ENCODE measurements around the gene UBQLN3.

Gene UBQLN3

DNA sequence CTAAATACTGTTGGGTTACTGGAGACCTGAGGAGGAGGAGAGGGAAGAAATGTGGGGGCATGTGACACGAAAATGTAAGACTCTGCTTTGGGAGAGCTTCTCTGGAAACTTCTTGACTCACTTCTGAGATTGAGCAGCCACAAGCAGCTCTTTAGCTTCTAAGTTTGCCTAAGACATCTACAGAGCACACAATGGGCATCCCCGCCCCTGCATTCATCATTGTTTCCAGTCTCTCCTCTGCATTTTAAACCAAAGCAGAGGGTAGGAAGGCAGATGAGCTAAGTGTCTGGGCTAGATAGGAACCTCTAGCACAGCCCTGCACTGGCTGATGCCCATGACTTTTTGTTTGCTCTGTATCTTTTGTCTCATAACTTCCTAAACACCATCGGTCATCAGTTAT is 23.3 kb downstream of the UBQLN3 start:
- H3K36me3 ChIP-seq (ENCODE audit: control insufficient read depth, insufficient read depth, low read length), result no peaks in the 10 kb centered on the region
- no peak for DNase-seq
- H3K27me3 ChIP-seq (replicated peaks; ENCODE audit: control insufficient read depth, insufficient read depth, low read length, poor library complexity, severe bottlenecking), result no peaks in the 10 kb centered on the region
- no peaks in the 10 kb centered on the region for H3K9me3 ChIP-seq (ENCODE audit: control insufficient read depth, low read length)
- H3K4me3 ChIP-seq (ENCODE audit: insufficient read depth, low read depth, low read length, poor library complexity, severe bottlenecking), result no peak overlapping the region
- H3K4me1 ChIP-seq (ENCODE audit: control insufficient read depth, insufficient read depth, low read length, poor library complexity, severe bottlenecking), result no peaks in the 10 kb centered on the region
- H3K27ac ChIP-seq (ENCODE audit: insufficient read depth, low read length, poor library complexity, severe bottlenecking), result no peak overlapping the region

DNA sequence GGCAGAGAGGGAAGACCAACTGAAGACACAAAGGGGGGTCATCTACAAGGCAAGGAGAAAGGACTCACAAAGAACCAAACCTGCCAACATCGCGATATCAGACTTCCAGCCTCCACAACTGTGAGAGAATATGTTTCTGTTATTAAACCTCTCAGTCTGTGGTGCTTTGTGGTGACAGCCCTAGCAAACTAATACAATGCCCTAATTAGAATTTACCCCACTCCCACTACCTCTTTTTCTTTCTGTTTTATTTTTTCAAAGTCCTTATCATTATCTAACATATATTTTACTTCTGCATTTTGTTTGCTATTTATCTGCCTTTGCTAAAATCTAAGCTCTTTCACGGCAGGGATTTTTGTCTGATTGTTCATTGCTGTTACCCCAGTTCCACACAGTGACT is 23.8 kb downstream of the UBQLN3 start:
- no peak overlapping the region for H3K4me3 ChIP-seq (ENCODE audit: insufficient read depth, low read depth, low read length, poor library complexity, severe bottlenecking)
- H3K9me3 ChIP-seq (ENCODE audit: control insufficient read depth, low read length), result no peaks in the 10 kb centered on the region

DNA sequence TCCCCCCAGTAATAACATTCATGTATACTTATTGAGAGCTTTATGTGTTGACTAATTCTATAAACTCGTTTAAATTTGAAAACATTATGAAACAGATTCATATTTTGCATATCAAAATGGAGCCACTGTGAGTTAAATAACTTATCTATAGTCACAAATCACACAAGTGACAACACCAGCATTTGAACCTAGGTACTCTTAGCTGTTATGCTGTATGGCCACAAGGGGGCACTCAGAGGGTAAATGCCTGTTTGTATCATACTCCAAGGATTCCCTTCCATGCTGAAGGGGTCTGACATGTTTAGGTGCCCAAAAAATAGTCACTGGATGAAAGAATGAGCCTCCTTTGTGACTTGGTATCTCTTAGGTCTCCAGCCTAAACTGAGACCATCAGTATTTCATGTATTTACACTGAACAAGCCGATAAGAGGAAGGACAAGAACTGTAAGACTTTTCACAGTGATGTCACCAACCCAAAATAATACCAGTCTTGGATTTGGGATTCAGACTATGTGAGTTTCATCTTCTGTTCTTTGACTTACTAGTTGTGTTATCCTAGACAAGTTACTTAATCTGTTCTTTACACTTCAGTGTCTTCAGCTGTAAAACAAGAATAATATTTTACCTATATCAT is 33.5 kb downstream of the UBQLN3 start:
- Histone ChIP-seq H3K36me3 (ENCODE audit: control insufficient read depth, insufficient read depth, low read length) (no peaks in the 10 kb centered on the region), H3K4me1 (ENCODE audit: control insufficient read depth, insufficient read depth, low read length, poor library complexity, severe bottlenecking) (no peaks in the 10 kb centered on the region), H3K27me3 (replicated peaks; ENCODE audit: control insufficient read depth, insufficient read depth, low read length, poor library complexity, severe bottlenecking) (no peaks in the 10 kb centered on the region), H3K9me3 (ENCODE audit: control insufficient read depth, low read length) (no peaks in the 10 kb centered on the region), H3K27ac (ENCODE audit: insufficient read depth, low read length, poor library complexity, severe bottlenecking) (no peak overlapping the region), H3K4me3 (ENCODE audit: insufficient read depth, low read depth, low read length, poor library complexity, severe bottlenecking) (no peak overlapping the region)
- DNase-seq, result peak in 1 of 3 donors; percentile 22

More for the DNA sequence above, 23.8 kb downstream of the UBQLN3 start:
- Histone ChIP-seq H3K27ac (ENCODE audit: insufficient read depth, low read length, poor library complexity, severe bottlenecking) (no peak overlapping the region), H3K27me3 (replicated peaks; ENCODE audit: control insufficient read depth, insufficient read depth, low read length, poor library complexity, severe bottlenecking) (no peaks in the 10 kb centered on the region), H3K36me3 (ENCODE audit: control insufficient read depth, insufficient read depth, low read length) (no peaks in the 10 kb centered on the region), H3K4me1 (ENCODE audit: control insufficient read depth, insufficient read depth, low read length, poor library complexity, severe bottlenecking) (no peaks in the 10 kb centered on the region)
- no peak for DNase-seq

DNA sequence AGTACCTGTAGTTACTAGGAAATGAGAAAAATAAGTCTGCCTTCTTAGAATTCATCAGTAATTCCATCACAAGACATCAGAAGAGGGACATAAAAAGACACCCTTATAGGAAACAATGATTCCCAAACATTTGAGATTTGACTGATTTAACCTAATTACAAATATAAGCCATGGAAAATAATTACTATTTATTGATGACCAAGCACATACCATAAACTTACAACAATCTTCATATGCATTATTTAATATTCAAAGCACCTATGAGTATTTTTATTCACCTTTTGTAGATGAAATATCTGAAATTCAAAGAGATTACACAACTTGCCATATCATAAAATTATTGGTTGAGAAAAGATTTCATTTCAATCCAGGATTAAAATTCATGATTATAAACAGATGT is 35.8 kb downstream of the UBQLN3 start:
- Histone ChIP-seq H3K27ac (ENCODE audit: insufficient read depth, low read length, poor library complexity, severe bottlenecking) (no peak overlapping the region), H3K9me3 (ENCODE audit: control insufficient read depth, low read length) (no peaks in the 10 kb centered on the region), H3K36me3 (ENCODE audit: control insufficient read depth, insufficient read depth, low read length) (no peaks in the 10 kb centered on the region), H3K4me3 (ENCODE audit: insufficient read depth, low read depth, low read length, poor library complexity, severe bottlenecking) (no peak overlapping the region), H3K4me1 (ENCODE audit: control insufficient read depth, insufficient read depth, low read length, poor library complexity, severe bottlenecking) (no peaks in the 10 kb centered on the region), H3K27me3 (replicated peaks; ENCODE audit: control insufficient read depth, insufficient read depth, low read length, poor library complexity, severe bottlenecking) (no peaks in the 10 kb centered on the region)
- no peak for DNase-seq

DNA sequence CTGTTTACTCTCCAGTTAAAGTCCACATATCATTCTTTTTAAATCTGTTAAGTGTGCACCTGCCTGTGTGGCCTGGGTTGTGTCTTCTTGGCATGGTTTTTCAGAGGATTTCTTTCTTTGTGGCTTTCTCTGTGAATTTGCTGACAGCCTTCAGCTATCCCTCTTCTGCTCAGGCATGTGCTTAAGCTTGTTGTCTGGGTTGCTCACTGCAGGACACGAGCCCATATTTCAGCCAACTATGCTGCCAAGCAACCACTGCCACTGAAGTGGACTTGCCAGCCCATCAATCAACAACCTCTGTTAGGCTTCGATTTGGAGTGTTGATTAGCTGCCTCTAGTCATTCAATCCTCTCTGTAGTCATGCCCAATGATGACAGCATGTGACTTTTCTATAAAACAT is 42.2 kb downstream of the UBQLN3 start:
- no peak for DNase-seq

DNA sequence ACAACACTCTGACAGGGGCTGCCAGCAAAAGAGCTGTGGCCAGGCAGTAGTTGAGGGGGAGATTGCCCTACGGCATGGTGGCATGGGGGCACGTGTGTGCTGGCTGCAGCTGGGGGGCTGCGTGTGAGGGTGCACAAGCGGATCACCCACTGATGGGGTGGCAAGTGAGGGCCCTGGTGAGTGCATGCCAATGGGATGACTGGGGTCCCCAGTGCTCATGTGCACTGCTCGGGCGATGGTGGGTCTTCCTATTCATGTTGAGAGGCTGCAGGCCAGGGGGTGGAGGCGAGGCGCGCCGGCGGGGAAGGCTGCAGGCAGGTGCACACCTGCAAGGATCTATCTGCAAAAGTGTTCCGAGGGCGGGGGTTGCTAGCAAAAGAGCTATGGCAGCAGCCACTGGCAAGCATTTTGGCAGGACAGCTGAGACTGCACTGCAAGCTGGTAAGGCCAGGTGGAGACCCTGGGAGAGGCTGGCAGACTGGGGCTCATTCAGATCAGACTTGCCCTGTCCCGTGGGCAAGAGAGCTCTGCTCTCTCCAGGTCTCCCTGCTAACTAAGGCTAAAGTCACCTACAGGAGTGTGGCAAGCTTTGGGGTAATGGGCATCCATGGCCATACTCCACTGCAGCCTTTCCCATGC is 48.7 kb downstream of the UBQLN3 start:
- no peaks in the 10 kb centered on the region for H3K4me1 ChIP-seq (ENCODE audit: control insufficient read depth, insufficient read depth, low read length, poor library complexity, severe bottlenecking)
- H3K36me3 ChIP-seq (ENCODE audit: control insufficient read depth, insufficient read depth, low read length), result no peaks in the 10 kb centered on the region
- no peak for DNase-seq

More for the DNA sequence above, 42.2 kb downstream of the UBQLN3 start:
- Histone ChIP-seq H3K36me3 (ENCODE audit: control insufficient read depth, insufficient read depth, low read length) (no peaks in the 10 kb centered on the region), H3K9me3 (ENCODE audit: control insufficient read depth, low read length) (no peaks in the 10 kb centered on the region), H3K27ac (ENCODE audit: insufficient read depth, low read length, poor library complexity, severe bottlenecking) (no peak overlapping the region), H3K4me3 (ENCODE audit: insufficient read depth, low read depth, low read length, poor library complexity, severe bottlenecking) (no peak overlapping the region), H3K4me1 (ENCODE audit: control insufficient read depth, insufficient read depth, low read length, poor library complexity, severe bottlenecking) (no peaks in the 10 kb centered on the region), H3K27me3 (replicated peaks; ENCODE audit: control insufficient read depth, insufficient read depth, low read length, poor library complexity, severe bottlenecking) (no peaks in the 10 kb centered on the region)

More for the DNA sequence above, 48.7 kb downstream of the UBQLN3 start:
- no peak overlapping the region for H3K27ac ChIP-seq (ENCODE audit: insufficient read depth, low read length, poor library complexity, severe bottlenecking)
- H3K27me3 ChIP-seq (replicated peaks; ENCODE audit: control insufficient read depth, insufficient read depth, low read length, poor library complexity, severe bottlenecking), result no peaks in the 10 kb centered on the region
- no peaks in the 10 kb centered on the region for H3K9me3 ChIP-seq (ENCODE audit: control insufficient read depth, low read length)
- H3K4me3 ChIP-seq (ENCODE audit: insufficient read depth, low read depth, low read length, poor library complexity, severe bottlenecking), result no peak overlapping the region
